DOHH2 (cell line): ENCODE results near the gene EIF3CL.
"Not testable (repeated sequence)": the region's sequence is repeated elsewhere in the genome, so short reads cannot be mapped to it uniquely, and the experiment has no call there.

Experiments
- H3F3A ChIP-seq: fragments of 200-600 bp; sonication (generic), shearing (Covaris generic); 2 replicates; pipeline ENCODE4 v1.6.0; 2016; ENCODE audit warnings: antibody characterized with exemption, mild to moderate bottlenecking; ENCODE audit not compliant: control insufficient read depth, insufficient read depth
- H3K27ac ChIP-seq: fragments of 200-600 bp; sonication (generic); 2 replicates; pipeline ENCODE4 v1.5.1; 2014; ENCODE audit warnings: low read depth, mild to moderate bottlenecking, low read length, moderate library complexity
- H3K27me3 ChIP-seq: fragments of 200-600 bp; sonication (generic); 2 replicates; pipeline ENCODE4 v1.6.1; 2014; ENCODE audit warnings: mild to moderate bottlenecking, low read length, mixed read lengths; ENCODE audit not compliant: control insufficient read depth
- H3K36me3 ChIP-seq: fragments of 200-600 bp; sonication (generic); 2 replicates; pipeline ENCODE4 v1.6.1; 2014; ENCODE audit warnings: mild to moderate bottlenecking, low read length, moderate library complexity, mixed read lengths; ENCODE audit not compliant: control insufficient read depth
- H3K4me1 ChIP-seq: fragments of 200-600 bp; sonication (generic); 2 replicates; pipeline ENCODE4 v1.6.1; 2014; ENCODE audit warnings: mild to moderate bottlenecking, low read length, mixed read lengths; ENCODE audit not compliant: control insufficient read depth
- H3K4me2 ChIP-seq: fragments of 200-600 bp; sonication (generic); 2 replicates; pipeline ENCODE4 v1.6.0; 2014; ENCODE audit warnings: mild to moderate bottlenecking, low read length, moderate library complexity
- H3K4me3 ChIP-seq: fragments of 200-600 bp; sonication (generic); 2 replicates; pipeline ENCODE4 v1.5.1; 2014; ENCODE audit warnings: mild to moderate bottlenecking, low read length, mixed read lengths
- H3K79me2 ChIP-seq: fragments of 200-600 bp; sonication (generic); 2 replicates; pipeline ENCODE4 v1.6.1; 2014; ENCODE audit warnings: mild to moderate bottlenecking, low read length, mixed read lengths; ENCODE audit not compliant: control insufficient read depth
- H3K9me2 ChIP-seq: fragments of 200-600 bp; sonication (generic); replicated peaks from 2 replicates; pipeline ENCODE4 v1.6.1; 2014; ENCODE audit warnings: mild to moderate bottlenecking, low read length, mixed read lengths; ENCODE audit not compliant: control insufficient read depth
- H3K9me3 ChIP-seq: fragments of 200-600 bp; sonication (generic); 2 replicates; pipeline ENCODE4 v1.6.1; 2014; ENCODE audit warnings: antibody characterized with exemption, low read length, mixed read lengths; ENCODE audit not compliant: control insufficient read depth, insufficient read depth
- H4K20me1 ChIP-seq: fragments of 200-600 bp; sonication (generic); 2 replicates; pipeline ENCODE4 v1.6.0; 2014; ENCODE audit warnings: low read depth, mild to moderate bottlenecking, antibody characterized with exemption, low read length, moderate library complexity; ENCODE audit not compliant: control insufficient read depth, insufficient read depth

The EIF3CL gene

GRCh38 chr16:28332632-28333031 lies 71.0 kb downstream of the EIF3CL start:
- H3K27me3 ChIP-seq, H3K9me3 ChIP-seq, H3K36me3 ChIP-seq, H3K9me2 ChIP-seq, H3F3A ChIP-seq, H3K4me3 ChIP-seq, H3K4me1 ChIP-seq, H3K4me2 ChIP-seq, H4K20me1 ChIP-seq, H3K27ac ChIP-seq, H3K79me2 ChIP-seq: not testable (repeated sequence)

DNA sequence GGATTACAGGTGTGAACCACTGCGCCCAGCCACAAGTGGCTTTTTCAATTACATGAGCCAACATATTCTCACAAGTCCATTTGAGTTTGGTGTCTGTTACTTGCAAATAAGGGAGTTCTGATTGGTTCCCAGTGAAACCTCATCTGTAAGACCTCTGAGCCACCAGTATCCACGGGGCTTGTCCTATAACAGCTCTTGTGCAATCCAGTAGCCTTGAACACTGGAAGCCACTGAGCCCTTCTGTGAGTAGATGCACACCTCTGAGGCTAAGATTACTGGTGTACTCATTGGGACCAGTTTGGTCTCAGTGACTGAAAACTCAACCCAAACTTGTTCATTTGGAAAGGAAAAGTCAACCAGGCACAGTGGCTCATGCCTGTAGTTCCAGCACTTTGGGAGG lies 72.7 kb downstream of the EIF3CL start:
- not testable (repeated sequence) for H4K20me1 ChIP-seq, H3K4me2 ChIP-seq, H3K27me3 ChIP-seq, H3K9me2 ChIP-seq, H3K4me1 ChIP-seq, H3K27ac ChIP-seq, H3K9me3 ChIP-seq, H3F3A ChIP-seq, H3K4me3 ChIP-seq, H3K79me2 ChIP-seq, H3K36me3 ChIP-seq

DNA sequence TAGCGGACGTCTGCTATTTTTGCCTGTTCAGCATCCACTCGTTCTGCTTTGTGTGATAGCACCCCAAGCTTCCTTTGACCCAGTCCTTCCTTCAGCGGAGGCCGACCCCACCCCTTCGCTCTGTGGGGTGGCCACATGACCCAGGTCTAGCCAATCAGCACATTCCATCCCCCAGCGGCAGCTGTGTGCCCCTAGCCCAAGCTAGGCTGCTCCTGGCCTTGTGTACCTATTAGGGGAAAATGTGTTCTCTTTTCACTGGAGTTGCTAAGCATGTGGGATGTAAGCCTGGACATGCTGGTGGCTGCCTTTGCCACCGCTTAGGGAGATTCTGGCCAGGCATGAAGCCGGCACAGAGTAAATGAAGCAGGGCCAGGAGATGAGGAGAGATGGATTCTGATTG lies 73.4 kb downstream of the EIF3CL start:
- not testable (repeated sequence) for H3K79me2 ChIP-seq, H4K20me1 ChIP-seq, H3K4me2 ChIP-seq, H3F3A ChIP-seq, H3K4me1 ChIP-seq, H3K9me3 ChIP-seq, H3K4me3 ChIP-seq, H3K27ac ChIP-seq, H3K27me3 ChIP-seq, H3K36me3 ChIP-seq, H3K9me2 ChIP-seq
